HepG2 (cell line): ENCODE results near the gene RGS19. TPM values are rescaled to one million over a fixed set of nuclear protein-coding genes. Genes with fewer than 3 reads are reported as not detected.

Source experiments
- ATF4 ChIP-seq, 2 experiments: fragments of 450-650 bp in 1 of 2; sonication (generic) in 1 of 2; formaldehyde crosslinking; IDR thresholded peaks; 2 replicates each; pipeline versions ENCODE4 v1.5.0 to v1.8.0; 2020 to 2022; ENCODE audit warnings: mild to moderate bottlenecking in 1 of 2, missing genetic modification reagents in 1 of 2
- ATF6 ChIP-seq: sonication (generic); formaldehyde crosslinking; conservative IDR thresholded peaks from 2 replicates; pipeline ENCODE4 v1.4.0; 2020; ENCODE audit warnings: missing genetic modification reagents
- FOXP1 ChIP-seq, 2 experiments: fragments of 450-650 bp in 1 of 2; IDR thresholded peaks; 2 replicates each; pipeline ENCODE4 v1.6.1; 2017 to 2018; ENCODE audit warnings: antibody characterized with exemption in 1 of 2
- GLI4 ChIP-seq: sonication (generic); formaldehyde crosslinking; IDR thresholded peaks from 2 replicates; pipeline ENCODE4 v1.5.1; 2020; ENCODE audit warnings: missing genetic modification reagents, mild to moderate bottlenecking, moderate library complexity, borderline replicate concordance
- GRHL1 ChIP-seq: sonication (generic); formaldehyde crosslinking; conservative IDR thresholded peaks from 2 replicates; pipeline ENCODE4 v1.8.0; 2022; ENCODE audit warnings: missing genetic modification reagents
- HMG20B ChIP-seq: conservative IDR thresholded peaks from 2 replicates; pipeline ENCODE4 v1.6.1; 2016; ENCODE audit warnings: missing genetic modification reagents, missing compliant biosample characterization
- HOXD1 ChIP-seq: sonication (generic); formaldehyde crosslinking; IDR thresholded peaks from 2 replicates; pipeline ENCODE4 v1.5.0; 2020; ENCODE audit warnings: missing genetic modification reagents
- IKZF4 ChIP-seq: sonication (generic); formaldehyde crosslinking; IDR thresholded peaks from 2 replicates; pipeline ENCODE4 v1.5.1; 2020; ENCODE audit warnings: borderline replicate concordance, mild to moderate bottlenecking, low read depth, missing genetic modification reagents; ENCODE audit errors: not compliant biosample characterization
- NFATC3 ChIP-seq: sonication (generic); formaldehyde crosslinking; IDR thresholded peaks from 2 replicates; pipeline ENCODE4 v1.5.1; 2020; ENCODE audit warnings: mild to moderate bottlenecking, missing genetic modification reagents
- NPAS2 ChIP-seq: sonication (generic); formaldehyde crosslinking; IDR thresholded peaks from 2 replicates; pipeline ENCODE4 v1.8.0; 2022; ENCODE audit warnings: mild to moderate bottlenecking, missing genetic modification reagents, borderline replicate concordance
- ONECUT2 ChIP-seq: sonication (generic); formaldehyde crosslinking; IDR thresholded peaks from 2 replicates; pipeline ENCODE4 v1.4.0; 2020; ENCODE audit warnings: missing genetic modification reagents
- PBX2 ChIP-seq: IDR thresholded peaks from 2 replicates; pipeline ENCODE4 v1.6.1; 2016; ENCODE audit warnings: control low read depth
- PRMT3 ChIP-seq: sonication (generic); formaldehyde crosslinking; IDR thresholded peaks from 2 replicates; pipeline ENCODE4 v1.8.1; 2022; ENCODE audit warnings: low read depth, mild to moderate bottlenecking, moderate library complexity, missing genetic modification reagents, borderline replicate concordance
- ZBTB21 ChIP-seq: sonication (generic); formaldehyde crosslinking; IDR thresholded peaks from 2 replicates; pipeline ENCODE4 v1.4.0; 2020; ENCODE audit warnings: missing genetic modification reagents
- ZBTB3 ChIP-seq: sonication (generic); formaldehyde crosslinking; IDR thresholded peaks from 2 replicates; pipeline ENCODE4 v1.4.0; 2020; ENCODE audit warnings: low read depth, mild to moderate bottlenecking, moderate library complexity, missing genetic modification reagents, borderline replicate concordance
- ZFP90 ChIP-seq: sonication (generic); formaldehyde crosslinking; IDR thresholded peaks from 2 replicates; pipeline ENCODE4 v1.8.0; 2022; ENCODE audit warnings: missing genetic modification reagents, mild to moderate bottlenecking, inconsistent platforms, borderline replicate concordance
- ZNF180 ChIP-seq: sonication (generic); formaldehyde crosslinking; IDR thresholded peaks from 2 replicates; pipeline ENCODE4 v1.4.0; 2020; ENCODE audit warnings: low read depth, missing genetic modification reagents, borderline replicate concordance
- ZNF33B ChIP-seq: sonication (generic); formaldehyde crosslinking; IDR thresholded peaks from 2 replicates; pipeline ENCODE4 v1.5.1; 2020; ENCODE audit warnings: mild to moderate bottlenecking, missing genetic modification reagents
- ZNF639 ChIP-seq: conservative IDR thresholded peaks from 2 replicates; pipeline ENCODE4 v1.6.1; 2018; ENCODE audit warnings: missing genetic modification reagents
- ZNF652 ChIP-seq: IDR thresholded peaks from 2 replicates; pipeline ENCODE4 v1.6.1; 2016; ENCODE audit warnings: low read depth, borderline replicate concordance
- ZNF674 ChIP-seq: sonication (generic); formaldehyde crosslinking; IDR thresholded peaks from 2 replicates; pipeline ENCODE4 v1.5.0; 2020; ENCODE audit warnings: low read depth, mild to moderate bottlenecking, missing genetic modification reagents
- ZNF780A ChIP-seq: sonication (generic); formaldehyde crosslinking; IDR thresholded peaks from 2 replicates; pipeline ENCODE4 v1.8.0; 2022; ENCODE audit warnings: mild to moderate bottlenecking, missing genetic modification reagents, moderate library complexity
- polyA plus RNA-seq, 8 experiments: library from polyadenylated mRNA; depleted of rRNA in 3 of 8; stranded (reverse) in 7 of 8; unstranded in 1 of 8; fragments of >200 nt; fragmentation: Illumina TruSeq in 4 of 8; extraction: Trizol in 4 of 8; gene quantifications; 2 replicates each; pipeline versions ENCODE4 v1.2.1 to v1.2.3, GENCODE V29; 2011 to 2016; ENCODE audit warnings: low read depth in 4 of 8, missing spikeins in 1 of 8, mixed read lengths in 1 of 8; ENCODE audit not compliant: insufficient read depth in 1 of 8
- total RNA-seq, 5 experiments: library from RNA; depleted of rRNA; stranded (reverse); fragments of >200 nt; fragmentation: Illumina TruSeq; extraction: Trizol; gene quantifications; 2 replicates each; pipeline ENCODE4 v1.2.3, GENCODE V29; 2016; ENCODE audit warnings: low read depth in 1 of 5

RGS19 gene
- total and polyA plus RNA-seq, 2 of the 13 experiments (the other 11 are each of a cell fraction or from before 2014, with no cell fraction given) = 10.7 to 11.9 TPM

- TF ChIP-seq HOXD1 (CRISPR knock-in tag) (peak; percentile 65), ZNF639 (CRISPR knock-in tag) (0 out of 2 replicates have a peak, but pooled peaks have one; percentile 27), ATF4 (CRISPR knock-in tag; IDR thresholded peaks at IDR 0.05) (peak in 1 of 2 experiments; percentile 33; a peak in 1 of 4 replicates), ONECUT2 (CRISPR knock-in tag) (no peak), ZNF674 (CRISPR knock-in tag) (no peak), ZBTB21 (CRISPR knock-in tag) (peak; percentile 48; the same call in 1 of the 2 replicates), IKZF4 (CRISPR knock-in tag) (peak; percentile 24), FOXP1 (IDR thresholded peaks at IDR 0.05) (no peak), FOXP1 (CRISPR knock-in tag; IDR thresholded peaks at IDR 0.05) (no peak), ZNF652 (CRISPR knock-in tag) (no peak), NPAS2 (CRISPR knock-in tag) (no peak), ZBTB3 (CRISPR knock-in tag) (no peak), ZNF33B (CRISPR knock-in tag) (no peak; the same call in 1 of the 2 replicates), GRHL1 (CRISPR knock-in tag) (no peak), ZFP90 (CRISPR knock-in tag) (no peak; the same call in none of the 2 replicates), GLI4 (CRISPR knock-in tag) (no peak), ATF6 (no peak), PBX2 (no peak), HMG20B (CRISPR knock-in tag) (no peak; the same call in 1 of the 2 replicates), ZNF180 (CRISPR knock-in tag) (no peak), NFATC3 (CRISPR knock-in tag) (0 out of 2 replicates have a peak, but pooled peaks have one; percentile 65), ZNF780A (peak; percentile 31; the same call in 1 of the 2 replicates), PRMT3 (CRISPR knock-in tag) (no peak)
Measured at GRCh38 chr20:64041040-64041780, 38.1 kb downstream of the RGS19 start (continued).
